H9 (cell line): ENCODE results near the gene RWDD4. TPM values are rescaled to one million over a fixed set of nuclear protein-coding genes. Genes with fewer than 3 reads are reported as not detected.

Source experiments
- DNase-seq: peaks from one replicate; pipeline ENCODE4 v3.0.0-alpha.2; 2017
- H2AFZ ChIP-seq: one replicate; pipeline ENCODE4 v1.6.1; 2013; ENCODE audit warnings: mild to moderate bottlenecking, low read length, control low read depth, moderate library complexity
- H2AK5ac ChIP-seq: 2 replicates; pipeline ENCODE4 v1.6.1; 2013; ENCODE audit warnings: low read length, control low read depth, mixed read lengths; ENCODE audit not compliant: insufficient read length
- H2BK120ac ChIP-seq: one replicate; pipeline ENCODE4 v1.6.1; 2013; ENCODE audit warnings: low read depth, mild to moderate bottlenecking, low read length, control low read depth, inconsistent platforms; ENCODE audit not compliant: poor library complexity, severe bottlenecking
- H2BK12ac ChIP-seq: 2 replicates; pipeline ENCODE4 v1.6.1; 2013; ENCODE audit warnings: low read length, control low read depth, mixed read lengths, low read depth; ENCODE audit not compliant: insufficient read length
- H2BK15ac ChIP-seq: 2 replicates; pipeline ENCODE4 v1.6.1; 2013; ENCODE audit warnings: low read depth, low read length, control low read depth
- H2BK20ac ChIP-seq: one replicate; pipeline ENCODE4 v1.6.1; 2013; ENCODE audit warnings: low read depth, mild to moderate bottlenecking, low read length, control low read depth, inconsistent platforms; ENCODE audit not compliant: poor library complexity, severe bottlenecking
- H2BK5ac ChIP-seq: 2 replicates; pipeline ENCODE4 v1.6.1; 2013; ENCODE audit warnings: low read length, control low read depth, mixed read lengths; ENCODE audit not compliant: insufficient read length
- H3K14ac ChIP-seq: 2 replicates; pipeline ENCODE4 v1.6.1; 2013; ENCODE audit warnings: low read length, control low read depth; ENCODE audit not compliant: insufficient read depth
- H3K18ac ChIP-seq: 2 replicates; pipeline ENCODE4 v1.6.1; 2013; ENCODE audit warnings: low read depth, mild to moderate bottlenecking, mixed read lengths, low read length, control low read depth; ENCODE audit not compliant: insufficient read length
- H3K23ac ChIP-seq: 2 replicates; pipeline ENCODE4 v1.6.1; 2013; ENCODE audit warnings: low read length, control low read depth, mixed read lengths, low read depth; ENCODE audit not compliant: insufficient read length
- H3K23me2 ChIP-seq: 2 replicates; pipeline ENCODE4 v1.6.1; 2013; ENCODE audit warnings: low read depth, mild to moderate bottlenecking, mixed read lengths, low read length, control low read depth; ENCODE audit not compliant: insufficient read length, poor library complexity, severe bottlenecking
- H3K27ac ChIP-seq: 2 replicates; pipeline ENCODE4 v1.5.1; 2013; ENCODE audit warnings: low read length, control low read depth, mixed read lengths, low read depth; ENCODE audit not compliant: insufficient read length
- H3K27me3 ChIP-seq: 2 replicates; pipeline ENCODE4 v1.6.1; 2013; ENCODE audit warnings: low read length, control low read depth, inconsistent platforms; ENCODE audit not compliant: insufficient read depth
- H3K4ac ChIP-seq: 2 replicates; pipeline ENCODE4 v1.6.1; 2013; ENCODE audit warnings: low read depth, mild to moderate bottlenecking, control low read depth, inconsistent platforms, low read length, moderate library complexity
- H3K4me1 ChIP-seq: 2 replicates; pipeline ENCODE4 v1.6.1; 2013; ENCODE audit warnings: low read length, control low read depth, inconsistent platforms; ENCODE audit not compliant: insufficient read depth
- H3K4me2 ChIP-seq: 2 replicates; pipeline ENCODE4 v1.6.1; 2013; ENCODE audit warnings: low read length, control low read depth, mixed read lengths; ENCODE audit not compliant: insufficient read length, insufficient read depth
- H3K56ac ChIP-seq: 2 replicates; pipeline ENCODE4 v1.6.1; 2013; ENCODE audit warnings: low read depth, mild to moderate bottlenecking, mixed read lengths, low read length, control low read depth; ENCODE audit not compliant: insufficient read length
- H3K79me1 ChIP-seq: 2 replicates; pipeline ENCODE4 v1.6.1; 2013; ENCODE audit warnings: low read depth, mild to moderate bottlenecking, moderate library complexity, low read length, control low read depth, inconsistent platforms; ENCODE audit not compliant: insufficient read depth, poor library complexity, severe bottlenecking
- H3K79me2 ChIP-seq: 2 replicates; pipeline ENCODE4 v1.6.1; 2013; ENCODE audit warnings: low read length, control low read depth, inconsistent platforms; ENCODE audit not compliant: insufficient read depth
- H3K9ac ChIP-seq: 2 replicates; pipeline ENCODE4 v1.6.1; 2013; ENCODE audit warnings: low read length, control low read depth, mixed read lengths; ENCODE audit not compliant: insufficient read length; ENCODE audit errors: extremely low read depth
- H3K9me3 ChIP-seq: one replicate; pipeline ENCODE4 v1.6.1; 2013; ENCODE audit warnings: low read depth, low read length, inconsistent platforms; ENCODE audit not compliant: control insufficient read depth
- H3T11ph ChIP-seq: one replicate; pipeline ENCODE4 v1.6.1; 2013; ENCODE audit warnings: mild to moderate bottlenecking, low read length, control low read depth, inconsistent platforms
- H4K20me1 ChIP-seq: one replicate; pipeline ENCODE4 v1.6.1; 2013; ENCODE audit not compliant: control insufficient read depth, insufficient read length, insufficient read depth
- H4K5ac ChIP-seq: 2 replicates; pipeline ENCODE4 v1.6.1; 2013; ENCODE audit warnings: low read depth, mild to moderate bottlenecking, mixed read lengths, low read length, control low read depth; ENCODE audit not compliant: insufficient read length
- H4K8ac ChIP-seq: replicated peaks from 2 replicates; pipeline ENCODE4 v1.6.1; 2013; ENCODE audit warnings: low read length, control low read depth, mixed read lengths, low read depth; ENCODE audit not compliant: insufficient read length
- H4K91ac ChIP-seq: 2 replicates; pipeline ENCODE4 v1.6.1; 2013; ENCODE audit warnings: low read depth, mild to moderate bottlenecking, moderate library complexity, mixed read lengths, low read length, control low read depth; ENCODE audit not compliant: insufficient read length
- H3K27ac Mint-ChIP-seq, 3 experiments: 2 replicates in 2 of 3; 3 replicates in 1 of 3; pipeline ENCODE4 v1.8.0; 2020 to 2021; ENCODE audit warnings: mixed read lengths in 3 of 3, mild to moderate bottlenecking in 1 of 3, moderate library complexity in 1 of 3
- H3K27me3 Mint-ChIP-seq: 2 replicates; pipeline ENCODE4 v1.8.0; 2021; ENCODE audit warnings: low read depth, mild to moderate bottlenecking, moderate library complexity, mixed read lengths
- H3K36me3 Mint-ChIP-seq, 3 experiments: 2 replicates in 2 of 3; 3 replicates in 1 of 3; pipeline ENCODE4 v1.8.0; 2020 to 2021; ENCODE audit warnings: low read depth in 3 of 3, mixed read lengths in 3 of 3; ENCODE audit not compliant: insufficient read depth in 1 of 3
- H3K4me1 Mint-ChIP-seq, 2 experiments: 2 replicates each; pipeline ENCODE4 v1.8.0; 2020; ENCODE audit warnings: mixed read lengths in 2 of 2
- H3K4me3 Mint-ChIP-seq, 2 experiments: 2 replicates in 1 of 2; 3 replicates in 1 of 2; pipeline ENCODE4 v1.8.0; 2020 to 2021; ENCODE audit warnings: mild to moderate bottlenecking in 2 of 2, mixed read lengths in 2 of 2, moderate library complexity in 1 of 2
- H3K9me3 Mint-ChIP-seq, 2 experiments: 2 replicates in 1 of 2; 3 replicates in 1 of 2; pipeline ENCODE4 v1.8.0; 2020; ENCODE audit warnings: mild to moderate bottlenecking in 2 of 2, mixed read lengths in 2 of 2, moderate library complexity in 1 of 2
- WGBS: extraction: QIAGEN DNeasy Blood & Tissue Kit; methylation state at CpG from one replicate; pipeline ENCODE4 v1.1.7; 2013; ENCODE audit warnings: missing lambda C conversion rate, low lambda C conversion rate, mixed read lengths; ENCODE audit not compliant: insufficient read length; ENCODE audit errors: extremely low coverage; 5-methylcytosine and 5-hydroxymethylcytosine counted together
- total RNA-seq: library from RNA; stranded (reverse); gene quantifications from 2 replicates; pipeline ENCODE4 v1.2.1, GENCODE V29; 2021
- TF ChIP-seq, protein P1 (sequence below): fragments of 200-600 bp; sonication (generic); conservative IDR thresholded peaks from 3 replicates; pipeline ENCODE4 v1.8.0; 2021; ENCODE audit warnings: antibody characterized with exemption, mild to moderate bottlenecking

Gene RWDD4
- total RNA-seq, 1 experiment from 2014 or later, result 17.8 TPM

GRCh38 chr4:183657564-183657963 lies 1.4 kb downstream of the RWDD4 start:
- Histone ChIP-seq H4K8ac (no peak overlapping the region), H3K4ac (no peak overlapping the region), H2AFZ (no peak overlapping the region), H4K20me1 (no peaks in the 10 kb centered on the region), H2AK5ac (no peak overlapping the region), H4K5ac (no peak overlapping the region), H3K4me2 (peak overlapping the region; percentile 79), H3K23me2 (peaks cover 4% of the 10 kb centered on the region), H2BK5ac (no peak overlapping the region), H3T11ph (no peak overlapping the region), H3K18ac (no peak overlapping the region), H3K14ac (no peak overlapping the region), H3K4me1 (peaks cover 3% of the 10 kb centered on the region; the same call in 1 of the 2 replicates), H3K9ac (no peak overlapping the region), H2BK20ac (no peak overlapping the region), H3K27ac (no peak overlapping the region), H4K91ac (no peak overlapping the region), H3K56ac (no peak overlapping the region), H2BK120ac (no peak overlapping the region), H2BK15ac (no peak overlapping the region), H2BK12ac (no peak overlapping the region), H3K27me3 (no peaks in the 10 kb centered on the region), H3K79me2 (peaks cover 4% of the 10 kb centered on the region), H3K23ac (no peak overlapping the region), H3K9me3 (no peaks in the 10 kb centered on the region), H3K79me1 (no peaks in the 10 kb centered on the region)
- Mint-ChIP-seq H3K4me1 (peaks cover 16 to 17% of the 10 kb centered on the region in 2 experiments), H3K27me3 (no peaks in the 10 kb centered on the region), H3K27ac (no peak overlapping the region), H3K4me3 (peak overlapping the region; percentile 87 to 88), H3K36me3 (peaks cover 6 to 28% (median 24%) of the 10 kb centered on the region in 3 experiments; a peak in 5 of 7 replicates), H3K9me3 (no peaks in the 10 kb centered on the region)
- TF ChIP-seq, protein P1, sequence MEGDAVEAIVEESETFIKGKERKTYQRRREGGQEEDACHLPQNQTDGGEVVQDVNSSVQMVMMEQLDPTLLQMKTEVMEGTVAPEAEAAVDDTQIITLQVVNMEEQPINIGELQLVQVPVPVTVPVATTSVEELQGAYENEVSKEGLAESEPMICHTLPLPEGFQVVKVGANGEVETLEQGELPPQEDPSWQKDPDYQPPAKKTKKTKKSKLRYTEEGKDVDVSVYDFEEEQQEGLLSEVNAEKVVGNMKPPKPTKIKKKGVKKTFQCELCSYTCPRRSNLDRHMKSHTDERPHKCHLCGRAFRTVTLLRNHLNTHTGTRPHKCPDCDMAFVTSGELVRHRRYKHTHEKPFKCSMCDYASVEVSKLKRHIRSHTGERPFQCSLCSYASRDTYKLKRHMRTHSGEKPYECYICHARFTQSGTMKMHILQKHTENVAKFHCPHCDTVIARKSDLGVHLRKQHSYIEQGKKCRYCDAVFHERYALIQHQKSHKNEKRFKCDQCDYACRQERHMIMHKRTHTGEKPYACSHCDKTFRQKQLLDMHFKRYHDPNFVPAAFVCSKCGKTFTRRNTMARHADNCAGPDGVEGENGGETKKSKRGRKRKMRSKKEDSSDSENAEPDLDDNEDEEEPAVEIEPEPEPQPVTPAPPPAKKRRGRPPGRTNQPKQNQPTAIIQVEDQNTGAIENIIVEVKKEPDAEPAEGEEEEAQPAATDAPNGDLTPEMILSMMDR, result no peak
- WGBS, result no CpG with 5 or more reads among the region's 3 CpGs
- no peak for DNase-seq
